Right ventricle myocardium superior (tissue), 1 donor: ENCODE results near the gene PLEKHD1. TPM values are rescaled to one million over a fixed set of nuclear protein-coding genes. Genes with fewer than 3 reads are reported as not detected.
"Not testable (repeated sequence)": the region's sequence is repeated elsewhere in the genome, so short reads cannot be mapped to it uniquely, and the experiment has no call there.

Experiments used
- ATAC-seq: fragments of 200-7000 bp; cut with Tn5 transposase; one replicate; pipeline ENCODE4 v1.9.1; 2020; ENCODE audit warnings: mild to moderate bottlenecking; ENCODE audit not compliant: poor library complexity
- DNase-seq: peaks from one replicate; pipeline ENCODE4 v3.0.0-alpha.2; 2020
- intact Hi-C: fragments of 100-400 bp; cut with DNase I; formaldehyde crosslinking; loops from one replicate; pipeline ENCODE4 v1.11.2; 2022
- total RNA-seq: library from RNA; stranded (reverse); fragmentation: NEBNext Ultra II Directional; extraction: Animal tissue kit (Norgen Biotek cat#: 25700); gene quantifications from one replicate; pipeline ENCODE4 v1.2.1, GENCODE V29; 2021
- donor health status: DM: no; HTN: yes; CAD: no; lungs with severe emphysema.

The PLEKHD1 gene
- total RNA-seq, 1 donor from 2014 or later = 0.22 TPM

GRCh38 chr14:69478055-69478454 is 6.5 kb upstream of the PLEKHD1 start:
- not testable (repeated sequence) for ATAC-seq, DNase-seq

GRCh38 chr14:69479696-69480095 is 4.8 kb upstream of the PLEKHD1 start:
- ATAC-seq = no peak
- intact Hi-C loops = no loop called here
- DNase-seq = no peak

More at GRCh38 chr14:69478055-69478454, 6.5 kb upstream of the PLEKHD1 start:
- intact Hi-C loops = not testable (repeated sequence)

DNA sequence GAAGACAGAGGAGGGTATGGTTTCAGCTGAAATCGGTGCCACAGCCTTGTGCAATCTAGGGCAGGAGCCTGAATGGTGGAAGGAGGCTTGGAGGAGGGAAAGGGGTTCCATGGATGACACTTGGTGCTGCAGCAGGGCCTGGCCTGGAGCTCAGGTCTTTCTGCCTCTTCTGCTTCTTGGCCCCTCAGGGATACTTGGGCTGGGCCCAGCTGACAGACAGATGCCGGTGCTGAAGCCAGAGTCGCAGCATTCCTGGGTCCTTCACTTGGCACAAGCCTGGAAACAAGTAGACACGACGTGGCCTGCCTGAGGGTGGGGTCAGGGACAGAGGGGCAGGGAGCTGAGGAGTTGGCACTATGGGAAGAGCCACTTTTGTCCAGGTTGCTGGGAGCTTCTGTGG is 4.4 kb upstream of the PLEKHD1 start:
- no peak for DNase-seq
- no peak for ATAC-seq
- intact Hi-C loops = no loop called here

GRCh38 chr14:69481815-69482568 is 2.5 kb upstream of the PLEKHD1 start:
- DNase-seq = peak; percentile 6
- ATAC-seq = no peak
- intact Hi-C loops = no loop called here

DNA sequence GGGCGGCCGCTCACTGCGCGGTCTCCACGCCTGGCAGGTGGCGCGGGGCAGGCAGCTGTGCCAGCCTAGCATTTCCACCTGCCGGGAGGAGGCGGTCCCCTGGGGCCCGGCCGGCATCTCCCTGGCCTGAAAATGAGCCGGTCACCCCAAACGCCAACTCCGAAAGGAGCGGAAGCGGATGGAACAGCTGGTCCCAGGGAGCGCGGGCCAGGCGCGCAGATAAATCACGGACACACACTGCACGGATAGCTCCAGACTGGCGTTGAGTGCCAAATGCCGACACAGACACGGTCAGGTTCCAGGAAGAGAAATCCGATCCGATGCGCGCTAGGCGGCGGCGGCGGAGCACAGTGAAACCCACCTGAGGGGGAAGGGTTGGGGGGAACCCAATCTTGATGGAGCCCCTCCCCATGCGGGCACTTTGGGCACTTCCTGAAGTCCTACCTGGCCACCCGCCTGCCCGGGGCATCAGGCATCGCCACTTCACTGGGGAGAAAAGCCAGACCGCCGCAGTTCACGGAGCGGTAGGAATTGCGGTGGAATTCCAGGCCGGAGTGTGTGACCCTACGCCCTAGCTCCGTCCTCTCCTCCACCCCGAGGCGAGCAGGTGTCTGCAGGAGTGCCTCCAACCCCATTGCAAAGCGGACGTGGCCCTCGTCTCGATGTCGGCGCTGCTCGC is 624 bp upstream of the PLEKHD1 start:
- ATAC-seq (peak; percentile 80), DNase-seq (peak; percentile 56)
- intact Hi-C loops = no loop called here

DNA sequence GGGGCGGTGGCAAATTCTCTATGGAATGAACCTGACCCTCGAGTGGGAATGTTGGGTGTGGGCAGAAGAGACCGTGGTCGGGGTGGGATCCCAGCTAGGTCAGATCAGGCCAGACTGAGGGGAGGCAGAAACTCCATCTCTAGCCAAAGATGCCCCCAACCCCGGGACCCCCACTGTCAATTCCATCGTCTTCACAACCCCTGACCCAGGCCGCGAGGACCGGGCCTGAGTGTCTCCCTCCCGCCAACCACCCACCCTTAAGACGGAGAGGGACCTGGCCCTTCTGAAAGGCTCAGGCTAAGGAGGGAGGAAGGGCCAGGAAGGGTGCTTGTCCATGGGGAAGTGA is 760 bp downstream of the PLEKHD1 start:
- no peak for ATAC-seq
- peak; percentile 28 for DNase-seq
- intact Hi-C loops = no loop called here

GRCh38 chr14:69485701-69486100 is 1.2 kb downstream of the PLEKHD1 start:
- ATAC-seq = no peak
- intact Hi-C loops = no loop called here
- DNase-seq = no peak

DNA sequence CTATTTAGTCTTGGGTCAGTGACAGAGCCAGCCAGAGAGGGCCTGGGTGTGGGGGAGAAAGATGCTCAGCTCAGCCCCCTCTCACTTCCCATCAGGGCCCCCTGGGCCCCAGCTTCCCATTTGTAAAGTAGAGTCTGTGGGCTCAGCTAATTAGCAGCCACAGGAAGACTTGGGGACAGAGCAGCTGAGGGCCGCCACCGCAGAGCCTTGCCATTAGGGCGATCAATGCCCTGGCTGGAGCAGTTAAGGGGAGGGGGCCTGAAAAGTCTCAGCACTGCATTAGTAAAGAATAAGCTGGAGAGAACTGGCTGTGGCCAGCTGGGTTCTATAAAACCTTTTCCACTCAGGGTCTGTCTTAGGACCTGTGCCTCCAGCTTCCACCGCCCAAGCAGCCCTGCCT is 2.7 kb downstream of the PLEKHD1 start:
- ATAC-seq (no peak), DNase-seq (no peak)
- intact Hi-C loops = no loop called here

DNA sequence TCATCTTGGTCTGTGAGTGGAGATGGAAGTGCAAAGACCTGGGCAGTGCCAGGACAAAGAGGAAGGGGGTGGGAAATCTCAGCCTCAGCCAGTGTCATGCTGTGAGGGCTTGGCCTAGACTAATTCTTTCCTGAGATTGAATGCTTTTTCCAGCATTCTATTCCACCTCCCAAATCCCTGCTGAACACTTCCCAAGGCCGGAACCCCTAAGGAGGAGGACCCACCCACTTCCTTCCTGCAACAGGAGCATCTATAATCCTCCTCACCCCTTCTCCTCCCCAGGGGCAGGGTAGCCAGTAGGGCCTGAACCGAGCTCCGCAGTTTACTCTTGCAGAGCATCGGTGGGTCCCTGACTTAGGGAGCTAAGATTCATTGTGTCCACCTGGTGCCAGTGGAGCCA is 3.2 kb downstream of the PLEKHD1 start:
- intact Hi-C loops = no loop called here
- DNase-seq = no peak
- ATAC-seq = no peak

DNA sequence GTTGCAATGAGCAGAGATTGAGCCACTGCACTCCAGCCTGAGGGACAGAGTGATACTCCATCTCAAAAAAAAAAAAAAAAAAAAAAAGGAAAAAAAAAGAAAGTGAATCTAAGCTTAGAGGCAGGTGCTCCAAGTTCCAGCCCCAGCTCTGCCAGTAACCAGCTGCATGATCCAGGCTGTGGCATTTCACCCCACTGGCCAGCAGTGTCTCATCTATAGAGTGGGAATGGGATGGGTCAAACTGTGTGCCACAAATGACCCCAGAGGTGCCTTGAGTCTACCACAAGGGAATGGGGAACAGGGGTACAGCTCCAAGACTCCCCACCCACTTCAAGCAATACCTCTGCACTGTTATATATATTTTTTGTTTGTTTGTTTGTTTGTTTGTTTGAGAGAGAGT is 5.0 kb downstream of the PLEKHD1 start:
- ATAC-seq = no peak
- intact Hi-C loops = no loop called here
- no peak for DNase-seq

DNA sequence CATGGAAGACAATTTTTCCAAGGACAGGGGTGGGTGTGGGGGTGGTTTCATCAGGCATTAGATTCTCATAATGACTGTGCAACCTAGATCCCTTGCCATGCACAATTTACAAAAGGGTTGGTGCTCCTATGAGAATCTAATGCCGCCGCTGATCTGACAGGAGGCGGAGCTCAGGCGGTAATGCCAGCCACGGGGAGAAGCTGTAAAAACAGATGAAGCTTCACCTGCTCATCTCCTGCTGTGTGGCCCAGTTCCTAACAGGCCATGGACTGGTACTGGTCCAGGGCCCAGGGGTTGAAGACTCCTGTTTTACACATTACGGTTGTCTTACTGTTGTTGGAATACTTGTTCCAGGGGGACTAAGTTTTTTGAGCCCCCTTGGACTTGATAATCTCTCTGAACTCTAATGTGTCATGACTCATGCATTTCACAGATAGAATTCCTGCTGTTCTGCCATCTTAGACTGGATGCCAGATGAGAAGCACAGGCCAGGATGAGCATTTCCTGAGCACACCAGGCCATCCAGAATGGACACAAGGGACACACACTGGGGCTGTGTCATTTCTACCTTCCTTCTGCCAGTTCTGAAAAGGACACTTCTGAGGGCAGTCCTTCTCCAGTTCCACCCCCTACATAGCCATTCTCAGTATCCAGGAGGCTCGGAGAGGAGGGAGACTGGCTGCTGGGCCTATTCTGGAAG is 5.8 kb downstream of the PLEKHD1 start:
- intact Hi-C loops = no loop called here
- ATAC-seq (no peak), DNase-seq (no peak)

- intact Hi-C loops = no loop called here
- DNase-seq (no peak), ATAC-seq (no peak)
These were observed 6.7 kb downstream of the PLEKHD1 start for GRCh38 chr14:69491193-69491592.

DNA sequence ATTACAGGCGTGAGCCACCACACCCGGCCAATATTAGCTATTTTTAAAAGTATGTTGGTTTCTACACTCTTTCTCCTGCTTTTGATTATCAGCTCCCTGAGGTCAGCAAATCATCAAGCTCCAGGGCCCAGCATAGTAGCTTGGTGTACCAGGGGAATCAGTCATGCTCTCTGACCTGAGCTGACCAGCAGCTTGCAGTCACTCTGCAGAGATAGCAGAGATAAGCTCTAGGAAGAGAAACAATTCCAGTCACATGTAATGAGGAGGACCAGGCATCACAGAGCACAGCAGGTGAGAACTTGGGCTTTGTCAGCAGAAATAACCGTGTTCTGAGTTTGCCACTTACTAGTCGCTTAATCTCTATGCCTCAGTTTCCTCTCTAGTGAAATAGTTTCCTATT is 8.5 kb downstream of the PLEKHD1 start:
- intact Hi-C loops = no loop called here
- no peak for DNase-seq
- ATAC-seq = no peak

DNA sequence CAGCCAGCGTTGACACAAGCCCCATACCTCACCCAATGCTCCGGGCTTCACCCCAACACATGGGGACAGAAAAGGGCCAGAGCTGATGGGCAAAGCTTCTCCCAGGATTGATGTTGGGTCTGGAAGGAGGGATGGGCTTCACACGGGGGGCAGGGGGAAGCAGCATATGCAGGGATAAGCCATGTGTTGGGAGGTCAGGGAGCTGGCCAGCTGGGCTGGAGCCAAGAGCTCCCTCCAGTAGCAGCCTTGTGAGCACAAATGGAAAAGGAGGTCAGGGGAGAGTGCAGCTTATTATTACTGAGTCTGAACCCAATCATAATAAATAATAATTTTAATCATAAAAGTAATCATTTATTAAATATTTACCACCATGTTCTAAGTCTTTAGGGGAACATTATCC is 9.3 kb downstream of the PLEKHD1 start:
- no peak for ATAC-seq
- intact Hi-C loops = no loop called here

DNA sequence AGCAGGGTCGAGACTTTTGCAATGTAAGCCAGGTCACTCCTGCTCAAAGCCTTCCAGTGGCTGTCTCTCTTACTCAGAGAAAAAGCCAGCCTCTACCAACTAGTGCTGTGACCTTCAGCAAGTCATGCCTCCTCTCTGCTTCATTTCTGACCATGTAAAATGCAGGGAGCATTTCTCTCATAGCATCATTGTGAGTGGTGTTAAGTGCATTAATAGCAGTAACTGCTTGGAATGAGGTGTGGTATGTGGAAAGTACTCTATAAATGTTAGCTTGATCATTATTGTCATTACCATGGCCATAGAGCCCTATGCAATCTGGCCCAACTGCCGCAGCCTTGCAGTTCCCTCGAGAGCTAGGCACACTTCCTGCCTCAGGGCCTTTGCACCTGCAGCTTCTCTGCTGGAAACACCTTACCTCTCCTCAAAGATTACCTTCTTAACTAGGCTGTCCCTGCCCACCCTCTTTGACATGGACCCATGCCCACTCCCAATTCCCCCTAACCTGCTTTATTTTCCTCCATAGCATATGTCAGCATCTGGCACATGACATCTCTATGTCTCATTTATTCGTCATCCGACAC is 10.9 kb downstream of the PLEKHD1 start:
- intact Hi-C loops = no loop called here
- ATAC-seq (no peak), DNase-seq (no peak)

More for the DNA sequence above, 9.3 kb downstream of the PLEKHD1 start:
- DNase-seq = peak; percentile 13

DNA sequence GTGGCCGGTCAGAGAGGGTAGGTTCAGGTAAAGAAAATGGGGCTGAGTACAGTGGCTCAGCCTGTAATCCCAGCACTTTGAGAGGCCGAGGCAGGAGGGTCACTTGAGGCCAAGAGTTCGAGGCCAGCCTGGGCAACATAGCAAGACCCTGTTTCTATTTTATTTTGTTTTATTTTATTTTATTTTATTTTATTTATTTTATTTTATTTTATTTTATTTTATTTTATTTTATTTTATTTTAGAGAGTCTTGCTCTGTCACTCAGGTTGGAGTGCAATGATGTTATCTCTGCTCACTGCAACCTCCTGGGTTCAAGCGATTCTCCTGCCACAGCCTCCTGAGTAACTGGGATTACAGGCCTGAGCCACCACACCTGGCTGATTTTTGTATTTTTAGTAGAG is 13.3 kb downstream of the PLEKHD1 start:
- ATAC-seq, DNase-seq, intact Hi-C loops: not testable (repeated sequence)

DNA sequence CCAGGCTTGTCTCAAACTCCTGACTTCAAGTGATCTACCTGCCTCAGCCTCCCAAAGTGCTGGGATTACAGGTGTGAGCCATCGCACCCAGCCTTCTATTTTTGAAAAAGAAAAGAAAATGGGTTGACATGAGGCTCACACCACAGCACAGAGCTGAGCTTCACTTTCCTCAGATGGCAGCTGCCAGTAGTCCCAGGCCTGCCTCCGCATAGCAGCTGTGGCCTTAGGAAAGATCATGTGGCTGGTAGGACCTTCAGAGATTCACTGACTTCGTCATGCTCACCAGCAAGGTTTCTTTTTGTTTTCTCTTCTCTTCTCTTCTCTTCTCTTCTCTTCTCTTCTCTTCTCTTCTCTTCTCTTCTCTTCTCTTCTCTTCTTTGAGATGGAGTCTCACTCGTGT is 13.8 kb downstream of the PLEKHD1 start:
- ATAC-seq, intact Hi-C loops, DNase-seq: not testable (repeated sequence)

DNA sequence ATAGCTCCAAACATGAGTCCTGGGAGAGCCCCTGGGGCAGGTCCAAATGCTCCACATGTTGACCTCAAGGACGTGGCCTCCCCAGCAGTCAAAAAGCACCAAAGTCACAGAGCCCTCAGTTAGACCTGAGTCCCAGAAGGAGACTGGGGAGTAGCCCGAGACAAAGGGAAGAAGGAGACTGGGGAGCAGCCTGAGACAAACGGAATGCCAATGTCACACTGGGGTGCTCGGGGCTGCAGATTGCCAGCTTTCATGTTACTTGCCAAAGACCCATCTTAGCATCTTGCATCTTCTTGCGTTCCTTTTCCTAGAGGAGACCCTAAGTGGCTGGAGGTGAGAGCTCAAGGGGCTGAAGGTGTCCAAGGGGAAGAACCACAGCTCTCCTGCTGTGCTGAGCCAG is 14.9 kb downstream of the PLEKHD1 start:
- ATAC-seq = no peak
- intact Hi-C loops = no loop called here
- DNase-seq = no peak

DNA sequence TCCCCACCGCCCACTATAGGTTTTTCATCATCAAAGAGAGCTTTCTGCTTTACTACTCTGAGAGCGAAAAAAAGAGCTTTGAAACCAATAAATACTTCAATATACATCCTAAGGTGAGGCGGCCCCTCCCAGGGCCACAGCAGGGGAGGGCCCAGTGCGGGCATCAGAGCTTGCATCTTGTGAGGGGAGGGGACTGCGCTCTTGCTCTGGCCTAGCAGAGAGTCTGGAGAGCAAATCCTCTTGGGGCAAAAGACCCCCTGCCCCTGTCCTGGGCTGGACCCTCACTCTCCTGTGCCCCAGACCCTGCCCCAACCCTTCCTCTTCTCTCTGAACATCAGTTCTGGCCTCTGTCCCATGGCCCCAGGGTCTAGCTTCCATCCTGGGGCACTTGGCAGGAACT is 15.6 kb downstream of the PLEKHD1 start:
- intact Hi-C loops = no loop called here
- ATAC-seq (no peak), DNase-seq (no peak)
